Activated naive CD8-positive, alpha-beta T cell treated with anti-CD3 and anti-CD28 coated beads for 36 hours (primary cell): ENCODE measurements around the gene IRX6. TPM values are rescaled to one million over a fixed set of nuclear protein-coding genes. Genes with fewer than 3 reads are reported as not detected.

Experiments
- DNase-seq: peaks from one replicate; pipeline ENCODE4 v3.0.0; 2021
- H3K27ac Mint-ChIP-seq: one replicate; pipeline ENCODE4 v1.8.0; 2022; ENCODE audit warnings: mild to moderate bottlenecking, moderate library complexity, mixed read lengths
- H3K27me3 Mint-ChIP-seq: one replicate; pipeline ENCODE4 v1.8.0; 2022; ENCODE audit warnings: mild to moderate bottlenecking, mixed read lengths
- H3K36me3 Mint-ChIP-seq: one replicate; pipeline ENCODE4 v1.8.0; 2021; ENCODE audit warnings: mild to moderate bottlenecking, mixed read lengths
- H3K4me1 Mint-ChIP-seq: one replicate; pipeline ENCODE4 v1.8.0; 2021; ENCODE audit warnings: mixed read lengths
- H3K4me3 Mint-ChIP-seq: one replicate; pipeline ENCODE4 v1.8.0; 2022; ENCODE audit warnings: mild to moderate bottlenecking, moderate library complexity, mixed read lengths
- H3K9me3 Mint-ChIP-seq: one replicate; pipeline ENCODE4 v1.8.0; 2022; ENCODE audit warnings: mixed read lengths
- total RNA-seq, 2 experiments: library from RNA; stranded (reverse); gene quantifications; one replicate each; pipeline ENCODE4 v1.2.3, GENCODE V29; 2021

The IRX6 gene
- total RNA-seq, 2 experiments from 2014 or later = not detected

DNA sequence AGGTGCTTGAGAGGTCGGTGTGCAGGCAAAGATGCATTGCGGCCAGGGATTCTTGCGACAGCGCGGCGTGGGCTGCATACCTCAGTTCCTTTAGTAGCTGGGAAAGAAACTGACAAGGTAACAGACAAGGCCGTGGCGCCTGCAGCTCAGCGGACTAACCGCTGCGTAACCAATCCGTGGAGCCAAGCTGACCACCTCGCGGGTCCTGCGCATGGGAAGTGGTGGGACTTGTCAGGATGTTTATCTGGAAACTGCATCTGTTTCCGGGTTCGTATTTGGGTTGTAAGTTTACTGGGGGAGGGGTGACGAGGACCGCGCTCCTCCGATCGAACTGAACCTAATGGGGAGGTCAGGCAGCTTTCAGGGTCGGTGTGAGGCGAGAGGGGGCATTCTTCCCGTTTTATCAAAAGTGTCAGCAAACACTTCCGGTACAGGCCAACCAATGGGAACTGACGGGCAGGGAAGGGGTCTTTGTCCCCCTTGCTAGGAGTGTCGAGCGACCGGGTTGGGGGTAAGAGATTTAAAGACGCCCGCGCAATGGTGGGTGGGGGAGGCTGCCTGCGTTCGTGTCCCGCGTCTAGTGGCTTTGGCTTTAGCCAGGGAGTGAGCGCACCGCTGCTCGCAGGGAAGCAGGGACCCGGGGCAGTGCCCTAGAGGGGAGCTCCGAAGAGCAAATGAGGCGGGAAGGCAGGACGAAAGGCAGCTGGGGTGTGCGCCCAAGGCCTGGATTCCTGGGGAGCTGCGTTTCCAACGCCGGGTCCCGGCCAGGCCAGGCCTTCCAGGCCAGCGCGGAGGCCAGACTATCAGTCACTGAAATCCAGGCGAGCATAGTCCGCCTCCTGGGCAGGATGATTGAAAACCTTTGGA lies 7.0 kb downstream of the IRX6 start:
- Mint-ChIP-seq H3K9me3 (no peaks in the 10 kb centered on the region), H3K36me3 (no peaks in the 10 kb centered on the region), H3K4me3 (no peak overlapping the region), H3K4me1 (peaks cover 7% of the 10 kb centered on the region), H3K27ac (no peak overlapping the region), H3K27me3 (peaks cover 70% of the 10 kb centered on the region)
- no peak for DNase-seq

- Mint-ChIP-seq H3K4me1 (peaks cover 7% of the 10 kb centered on the region), H3K36me3 (no peaks in the 10 kb centered on the region), H3K27ac (no peak overlapping the region), H3K9me3 (no peaks in the 10 kb centered on the region), H3K27me3 (peaks cover 65% of the 10 kb centered on the region), H3K4me3 (no peak overlapping the region)
- no peak for DNase-seq
Observed at GRCh38 chr16:55331648-55332185, 7.7 kb downstream of the IRX6 start.

DNA sequence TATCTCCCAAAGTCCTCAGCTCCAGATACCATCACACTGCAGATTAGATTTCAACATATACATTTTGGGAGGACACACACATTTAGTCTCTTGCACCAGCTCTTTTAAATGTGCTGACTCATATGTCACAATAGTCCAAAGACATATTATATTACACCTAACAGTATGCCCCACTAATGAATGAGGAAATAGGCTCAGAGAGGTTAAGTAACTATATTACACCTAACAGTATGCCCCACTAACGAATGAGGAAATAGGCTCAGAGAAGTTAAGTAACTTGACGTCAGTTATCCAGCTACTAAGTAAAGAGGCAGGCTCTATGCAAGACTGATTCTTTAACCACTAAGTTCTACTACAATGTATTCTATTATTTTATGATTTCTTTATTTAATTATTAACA lies 9.7 kb downstream of the IRX6 start:
- Mint-ChIP-seq H3K4me3 (no peak overlapping the region), H3K36me3 (no peaks in the 10 kb centered on the region), H3K9me3 (no peaks in the 10 kb centered on the region), H3K27ac (no peak overlapping the region), H3K27me3 (peaks cover 47% of the 10 kb centered on the region), H3K4me1 (peaks cover 7% of the 10 kb centered on the region)
- no peak for DNase-seq

- Mint-ChIP-seq H3K4me1 (no peaks in the 10 kb centered on the region), H3K36me3 (no peaks in the 10 kb centered on the region), H3K4me3 (no peak overlapping the region), H3K27me3 (peaks cover 8% of the 10 kb centered on the region), H3K27ac (no peak overlapping the region), H3K9me3 (no peaks in the 10 kb centered on the region)
- DNase-seq = no peak
Observed at GRCh38 chr16:55338646-55339045, 14.6 kb downstream of the IRX6 start.

DNA sequence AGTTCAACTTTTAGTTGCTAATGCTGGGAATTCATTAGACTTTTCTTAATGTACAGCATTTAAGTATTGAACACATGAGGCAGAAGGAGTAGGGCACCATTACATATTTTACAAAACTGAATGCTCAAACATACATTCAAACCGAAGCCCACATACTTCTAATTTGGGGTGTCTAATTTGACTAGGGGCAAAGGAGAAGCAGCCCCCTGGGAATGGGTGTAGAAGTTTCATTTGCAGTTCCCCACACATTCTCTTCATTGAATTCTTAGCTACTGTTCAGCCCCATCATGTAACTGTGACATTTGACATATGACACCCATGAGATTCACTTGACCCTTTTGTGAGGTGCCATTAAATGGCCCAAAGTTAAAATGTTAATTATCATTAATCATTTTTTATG lies 16.4 kb downstream of the IRX6 start:
- no peaks in the 10 kb centered on the region for H3K36me3 Mint-ChIP-seq
- no peaks in the 10 kb centered on the region for H3K4me1 Mint-ChIP-seq
- H3K27ac Mint-ChIP-seq = no peak overlapping the region
- H3K9me3 Mint-ChIP-seq = no peaks in the 10 kb centered on the region
- no peak for DNase-seq
- H3K27me3 Mint-ChIP-seq = peaks cover 8% of the 10 kb centered on the region
- H3K4me3 Mint-ChIP-seq = no peak overlapping the region

DNA sequence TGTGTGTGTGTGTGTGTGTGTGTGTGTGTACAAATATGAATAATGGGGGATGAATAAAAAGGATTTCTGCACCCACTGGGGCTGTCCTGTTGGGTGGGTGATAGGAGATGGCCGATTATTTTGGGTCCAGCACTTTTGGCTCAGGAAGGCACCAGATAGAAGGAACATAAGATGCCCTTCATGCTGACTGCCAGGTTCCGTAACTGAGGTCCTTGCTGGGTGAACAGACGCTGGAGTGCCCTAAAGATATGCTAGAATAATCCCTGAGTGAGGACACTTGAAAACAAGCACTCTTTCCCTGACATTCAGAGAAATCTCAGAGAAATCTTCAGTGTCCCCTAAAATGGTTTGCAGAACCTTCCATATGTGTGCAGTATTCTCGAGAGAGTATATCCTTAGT lies 17.7 kb downstream of the IRX6 start:
- Mint-ChIP-seq H3K27ac (no peak overlapping the region), H3K27me3 (peaks cover 16% of the 10 kb centered on the region), H3K4me1 (no peaks in the 10 kb centered on the region), H3K9me3 (no peaks in the 10 kb centered on the region), H3K36me3 (no peaks in the 10 kb centered on the region), H3K4me3 (no peak overlapping the region)
- no peak for DNase-seq

GRCh38 chr16:55346475-55346874 lies 22.5 kb downstream of the IRX6 start:
- Mint-ChIP-seq H3K4me1 (no peaks in the 10 kb centered on the region), H3K36me3 (no peaks in the 10 kb centered on the region), H3K27me3 (peaks cover 23% of the 10 kb centered on the region), H3K27ac (no peak overlapping the region), H3K9me3 (no peaks in the 10 kb centered on the region), H3K4me3 (no peak overlapping the region)
- no peak for DNase-seq

DNA sequence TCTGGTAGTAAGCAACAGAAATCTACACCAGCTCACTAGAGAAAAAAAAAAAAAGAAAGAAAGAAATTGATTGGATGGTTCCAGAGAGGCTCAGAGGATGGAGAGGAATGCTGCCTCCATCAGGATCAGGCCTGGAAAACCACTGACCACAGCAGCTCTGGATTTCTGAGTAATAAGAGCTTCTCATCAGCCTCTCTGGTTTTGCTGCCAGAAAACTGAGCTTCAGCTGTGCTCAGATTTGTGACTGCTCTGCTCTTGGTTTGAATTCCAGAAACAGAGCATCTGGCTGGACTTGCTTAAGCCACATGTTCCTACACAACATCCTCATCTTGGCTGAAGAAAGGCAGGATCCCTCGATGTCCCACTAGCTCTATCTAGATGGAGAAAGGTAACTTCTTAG lies 25.9 kb downstream of the IRX6 start:
- H3K36me3 Mint-ChIP-seq = no peaks in the 10 kb centered on the region
- no peak overlapping the region for H3K4me3 Mint-ChIP-seq
- no peaks in the 10 kb centered on the region for H3K9me3 Mint-ChIP-seq
- DNase-seq = no peak
- H3K4me1 Mint-ChIP-seq = no peaks in the 10 kb centered on the region
- no peak overlapping the region for H3K27ac Mint-ChIP-seq
- H3K27me3 Mint-ChIP-seq = peaks cover 27% of the 10 kb centered on the region

DNA sequence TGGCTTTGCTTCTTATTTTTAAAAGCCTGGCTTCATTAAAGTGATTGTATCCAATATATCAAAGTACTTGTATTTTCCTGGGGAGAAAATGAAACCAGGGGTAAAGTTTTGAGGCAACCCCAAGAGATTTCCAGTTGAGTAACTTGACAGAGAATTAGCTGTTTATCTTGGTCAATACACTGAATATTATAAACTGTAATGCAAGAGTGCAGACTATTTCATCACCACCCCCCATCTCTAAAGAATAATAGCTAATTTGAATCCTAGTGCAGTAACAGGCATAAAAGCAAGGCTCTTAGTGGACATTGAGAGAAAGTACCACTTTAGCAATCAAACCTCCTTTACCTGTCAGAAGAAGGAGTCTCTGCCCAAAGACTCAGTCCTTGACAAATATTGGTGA lies 27.0 kb downstream of the IRX6 start:
- Mint-ChIP-seq H3K27ac (no peak overlapping the region), H3K4me3 (no peak overlapping the region), H3K4me1 (no peaks in the 10 kb centered on the region), H3K36me3 (no peaks in the 10 kb centered on the region), H3K9me3 (no peaks in the 10 kb centered on the region), H3K27me3 (peaks cover 28% of the 10 kb centered on the region)
- no peak for DNase-seq

- Mint-ChIP-seq H3K27ac (no peak overlapping the region), H3K36me3 (no peaks in the 10 kb centered on the region), H3K9me3 (no peaks in the 10 kb centered on the region), H3K27me3 (peaks cover 22% of the 10 kb centered on the region), H3K4me1 (no peaks in the 10 kb centered on the region), H3K4me3 (no peak overlapping the region)
- DNase-seq = no peak
Observed at GRCh38 chr16:55351936-55352335, 27.9 kb downstream of the IRX6 start.

- no peak for DNase-seq
- no peak overlapping the region for H3K4me3 Mint-ChIP-seq
Observed at GRCh38 chr16:55357241-55357640, 33.2 kb downstream of the IRX6 start.

GRCh38 chr16:55359946-55360345 lies 35.9 kb downstream of the IRX6 start:
- H3K9me3 Mint-ChIP-seq = no peaks in the 10 kb centered on the region
- no peak for DNase-seq
- H3K4me3 Mint-ChIP-seq = no peak overlapping the region
- peaks cover 9% of the 10 kb centered on the region for H3K27me3 Mint-ChIP-seq
- H3K27ac Mint-ChIP-seq = no peak overlapping the region
- no peaks in the 10 kb centered on the region for H3K4me1 Mint-ChIP-seq
- no peaks in the 10 kb centered on the region for H3K36me3 Mint-ChIP-seq

More at GRCh38 chr16:55357241-55357640, 33.2 kb downstream of the IRX6 start:
- no peak overlapping the region for H3K27ac Mint-ChIP-seq
- H3K9me3 Mint-ChIP-seq = no peaks in the 10 kb centered on the region
- H3K4me1 Mint-ChIP-seq = no peaks in the 10 kb centered on the region
- peaks cover 9% of the 10 kb centered on the region for H3K27me3 Mint-ChIP-seq
- no peaks in the 10 kb centered on the region for H3K36me3 Mint-ChIP-seq

- Mint-ChIP-seq H3K36me3 (no peaks in the 10 kb centered on the region), H3K4me3 (no peak overlapping the region), H3K27me3 (peaks cover 34% of the 10 kb centered on the region), H3K4me1 (no peaks in the 10 kb centered on the region), H3K27ac (no peak overlapping the region), H3K9me3 (no peaks in the 10 kb centered on the region)
- DNase-seq = no peak
Observed at GRCh38 chr16:55364811-55365210, 40.8 kb downstream of the IRX6 start.

DNA sequence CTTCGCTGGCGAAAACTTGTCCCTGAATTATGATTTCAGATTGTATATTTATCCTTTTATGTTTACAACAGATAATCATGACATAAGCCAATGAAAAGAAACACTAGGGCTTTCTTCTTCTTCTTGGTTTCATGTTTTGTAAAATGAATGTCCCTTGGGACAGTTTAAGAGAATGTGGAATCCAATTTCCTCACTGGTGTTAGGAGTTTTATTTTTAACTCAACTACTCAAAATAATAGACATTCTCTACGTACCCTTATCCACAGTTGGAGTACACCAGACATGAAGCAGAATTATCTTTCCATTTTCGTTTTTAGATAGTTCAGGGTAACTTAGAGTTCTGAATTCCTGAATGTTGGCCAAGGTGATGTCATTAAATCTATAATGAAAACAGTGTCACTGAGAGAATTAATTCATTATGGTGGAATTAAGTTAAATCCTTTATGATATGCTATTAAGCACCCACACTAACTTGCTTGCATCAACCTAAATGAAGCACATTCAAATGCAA lies 43.4 kb downstream of the IRX6 start:
- H3K36me3 Mint-ChIP-seq = no peaks in the 10 kb centered on the region
- no peaks in the 10 kb centered on the region for H3K4me1 Mint-ChIP-seq
- no peak overlapping the region for H3K27ac Mint-ChIP-seq
- DNase-seq = no peak
- H3K27me3 Mint-ChIP-seq = peaks cover 60% of the 10 kb centered on the region
- no peak overlapping the region for H3K4me3 Mint-ChIP-seq
- H3K9me3 Mint-ChIP-seq = no peaks in the 10 kb centered on the region

GRCh38 chr16:55367866-55368603 lies 44.0 kb downstream of the IRX6 start:
- no peak for DNase-seq
- no peaks in the 10 kb centered on the region for H3K4me1 Mint-ChIP-seq
- peaks cover 66% of the 10 kb centered on the region for H3K27me3 Mint-ChIP-seq
- H3K9me3 Mint-ChIP-seq = no peaks in the 10 kb centered on the region
- H3K36me3 Mint-ChIP-seq = no peaks in the 10 kb centered on the region
- no peak overlapping the region for H3K4me3 Mint-ChIP-seq
- no peak overlapping the region for H3K27ac Mint-ChIP-seq
